CD4-positive, alpha-beta memory T cell (primary cell): ENCODE results near the gene IPO9. TPM values are rescaled to one million over a fixed set of nuclear protein-coding genes. Genes with fewer than 3 reads are reported as not detected.

ENCODE experiments used
- CTCF ChIA-PET: fragments of 350-600 bp; sonication (Branson Sonifier 250); formaldehyde crosslinking; loops from one replicate; lab custom pipeline; 2021; ENCODE audit warnings: inconsistent platforms; ENCODE audit not compliant: partially characterized antibody; lab: Charles Lee
- POLR2A ChIA-PET: fragments of 350-600 bp; sonication (Branson Sonifier 250); formaldehyde crosslinking; loops from one replicate; lab custom pipeline; 2021; ENCODE audit not compliant: partially characterized antibody; lab: Charles Lee
- DNase-seq, 5 donors: peaks; one replicate each; pipeline versions ENCODE4 v3.0.0 to v3.0.0-alpha.2; 2020 to 2022; ENCODE audit warnings: mixed read lengths in 1 of 5
- H3K27ac ChIP-seq: one replicate; pipeline ENCODE4 v1.7.0; 2013; ENCODE audit warnings: low read depth, low read length
- H3K27me3 ChIP-seq: 2 replicates; pipeline ENCODE4 v1.7.0; 2013; ENCODE audit warnings: mild to moderate bottlenecking, low read length, moderate library complexity; ENCODE audit not compliant: insufficient read depth
- H3K36me3 ChIP-seq: 2 replicates; pipeline ENCODE4 v1.7.0; 2013; ENCODE audit warnings: mild to moderate bottlenecking, low read length, moderate library complexity; ENCODE audit not compliant: insufficient read depth
- H3K4me1 ChIP-seq: 2 replicates; pipeline ENCODE4 v1.7.0; 2013; ENCODE audit warnings: mild to moderate bottlenecking, low read length, moderate library complexity; ENCODE audit not compliant: insufficient read depth
- H3K4me3 ChIP-seq, 2 donors: one replicate each; pipeline ENCODE4 v1.7.0; 2013; ENCODE audit warnings: low read length in 2 of 2, mild to moderate bottlenecking in 1 of 2
- H3K9me3 ChIP-seq, 2 donors: one replicate each; pipeline ENCODE4 v1.7.0; 2013; ENCODE audit warnings: low read length in 2 of 2, control low read depth in 1 of 2; ENCODE audit not compliant: control insufficient read depth in 1 of 2
- H3K27ac Mint-ChIP-seq, 7 donors: one replicate each; pipeline ENCODE4 v1.8.0; 2020 to 2021; ENCODE audit warnings: mixed read lengths in 7 of 7, mild to moderate bottlenecking in 6 of 7, inconsistent platforms in 3 of 7, moderate library complexity in 3 of 7
- H3K27me3 Mint-ChIP-seq, 2 donors: one replicate each; pipeline ENCODE4 v1.8.0; 2020 to 2021; ENCODE audit warnings: mixed read lengths in 2 of 2
- H3K36me3 Mint-ChIP-seq, 2 donors: one replicate each; pipeline ENCODE4 v1.8.0; 2020 to 2021; ENCODE audit warnings: mixed read lengths in 2 of 2, inconsistent platforms in 1 of 2, mild to moderate bottlenecking in 1 of 2
- H3K4me1 Mint-ChIP-seq, 4 donors: one replicate each; pipeline ENCODE4 v1.8.0; 2020 to 2021; ENCODE audit warnings: mixed read lengths in 4 of 4, mild to moderate bottlenecking in 1 of 4
- H3K4me3 Mint-ChIP-seq, 8 donors: one replicate each; pipeline ENCODE4 v1.8.0; 2020 to 2021; ENCODE audit warnings: mixed read lengths in 8 of 8, mild to moderate bottlenecking in 7 of 8, moderate library complexity in 6 of 8, inconsistent platforms in 3 of 8
- H3K9me3 Mint-ChIP-seq, 8 donors: one replicate each; pipeline ENCODE4 v1.8.0; 2020 to 2021; ENCODE audit warnings: mixed read lengths in 8 of 8, mild to moderate bottlenecking in 5 of 8, inconsistent platforms in 3 of 8, moderate library complexity in 1 of 8
- intact Hi-C: fragments of 100-400 bp; cut with micrococcal nuclease; formaldehyde crosslinking; loops from one replicate; pipeline ENCODE4 v1.15.1; 2023
- polyA plus RNA-seq, 2 donors: library from polyadenylated mRNA; unstranded; fragments of 300-500 nt; fragmentation: Illumina TruSeq; gene quantifications; one replicate each; pipeline ENCODE4 v1.2.3, GENCODE V29; 2021
- total RNA-seq, 2 experiments: library from RNA; stranded (reverse); gene quantifications; one replicate each; pipeline ENCODE4 v1.2.3, GENCODE V29; 2021

The IPO9 gene
- total and polyA plus RNA-seq, 4 experiments from 2014 or later: 13.1 to 42.7 (median 30.7) TPM

GRCh38 chr1:201807958-201808632 lies 20.9 kb upstream of the IPO9 start:
- no peak overlapping the region for H3K27ac Mint-ChIP-seq

DNA sequence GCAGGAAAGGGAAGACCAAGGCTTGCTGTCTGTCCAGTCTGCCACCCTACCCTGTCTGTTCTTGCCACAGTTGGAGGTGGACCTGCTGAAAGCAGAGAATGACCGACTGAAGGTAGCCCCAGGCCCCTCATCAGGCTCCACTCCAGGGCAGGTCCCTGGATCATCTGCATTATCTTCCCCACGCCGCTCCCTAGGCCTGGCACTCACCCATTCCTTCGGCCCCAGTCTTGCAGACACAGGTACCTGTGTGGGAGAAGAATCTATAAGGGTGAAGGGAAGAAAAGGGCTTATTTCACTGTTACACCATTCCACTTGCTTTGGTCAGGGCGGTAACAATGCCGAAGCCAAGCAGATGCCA lies 20.3 kb upstream of the IPO9 start:
- no peaks in the 10 kb centered on the region for H3K36me3 ChIP-seq
- POLR2A ChIA-PET: no interaction called here
- CTCF ChIA-PET: no interaction called here

More at GRCh38 chr1:201807958-201808632, 20.9 kb upstream of the IPO9 start:
- intact Hi-C loops: no loop called here
- Histone ChIP-seq H3K27me3 (no peaks in the 10 kb centered on the region), H3K36me3 (no peaks in the 10 kb centered on the region), H3K4me1 (no peaks in the 10 kb centered on the region), H3K9me3 (no peaks in the 10 kb centered on the region), H3K4me3 (no peak overlapping the region), H3K27ac (no peak overlapping the region)
- Mint-ChIP-seq H3K27me3 (peaks cover 0 to 1% of the 10 kb centered on the region in 2 donors), H3K36me3 (peaks cover 22 to 57% of the 10 kb centered on the region in 2 donors), H3K4me1 (no peaks in the 10 kb centered on the region), H3K4me3 (no peak overlapping the region), H3K9me3 (peaks cover 0 to 5% (median 0%) of the 10 kb centered on the region in 8 donors)
- POLR2A ChIA-PET: no interaction called here
- DNase-seq: no peak
- CTCF ChIA-PET: interaction anchor here (0.6 to 1.1 kb wide), 4 partner anchors 18 to 247 kb away, joined by 3 to 6 read pairs (median 4); no protein-coding TSS in a partner anchor

GRCh38 chr1:201809876-201810275 lies 19.1 kb upstream of the IPO9 start:
- Histone ChIP-seq H3K36me3 (no peaks in the 10 kb centered on the region), H3K4me1 (no peaks in the 10 kb centered on the region), H3K9me3 (no peaks in the 10 kb centered on the region), H3K27ac (no peak overlapping the region), H3K4me3 (no peak overlapping the region), H3K27me3 (no peaks in the 10 kb centered on the region)
- H3K9me3 Mint-ChIP-seq: peaks cover 0 to 2% (median 0%) of the 10 kb centered on the region in 8 donors
- no peaks in the 10 kb centered on the region for H3K27me3 Mint-ChIP-seq
- peak overlapping the region in 1 of 7 donors; percentile 3 for H3K27ac Mint-ChIP-seq
- no peak overlapping the region for H3K4me3 Mint-ChIP-seq
- H3K4me1 Mint-ChIP-seq: no peaks in the 10 kb centered on the region
- no peak for DNase-seq
- POLR2A ChIA-PET: no interaction called here
- CTCF ChIA-PET: no interaction called here
- intact Hi-C loops: no loop called here
- H3K36me3 Mint-ChIP-seq: peaks cover 20 to 49% of the 10 kb centered on the region in 2 donors

More for the DNA sequence above, 20.3 kb upstream of the IPO9 start:
- no peak for DNase-seq
- Histone ChIP-seq H3K4me1 (no peaks in the 10 kb centered on the region), H3K9me3 (no peaks in the 10 kb centered on the region), H3K27me3 (no peaks in the 10 kb centered on the region), H3K27ac (no peak overlapping the region), H3K4me3 (no peak overlapping the region)
- Mint-ChIP-seq H3K4me1 (no peaks in the 10 kb centered on the region), H3K27me3 (peaks cover 0 to 1% of the 10 kb centered on the region in 2 donors), H3K9me3 (peaks cover 0 to 5% (median 0%) of the 10 kb centered on the region in 8 donors), H3K4me3 (no peak overlapping the region), H3K36me3 (peaks cover 24 to 60% of the 10 kb centered on the region in 2 donors), H3K27ac (no peak overlapping the region)
- intact Hi-C loops: no loop called here

DNA sequence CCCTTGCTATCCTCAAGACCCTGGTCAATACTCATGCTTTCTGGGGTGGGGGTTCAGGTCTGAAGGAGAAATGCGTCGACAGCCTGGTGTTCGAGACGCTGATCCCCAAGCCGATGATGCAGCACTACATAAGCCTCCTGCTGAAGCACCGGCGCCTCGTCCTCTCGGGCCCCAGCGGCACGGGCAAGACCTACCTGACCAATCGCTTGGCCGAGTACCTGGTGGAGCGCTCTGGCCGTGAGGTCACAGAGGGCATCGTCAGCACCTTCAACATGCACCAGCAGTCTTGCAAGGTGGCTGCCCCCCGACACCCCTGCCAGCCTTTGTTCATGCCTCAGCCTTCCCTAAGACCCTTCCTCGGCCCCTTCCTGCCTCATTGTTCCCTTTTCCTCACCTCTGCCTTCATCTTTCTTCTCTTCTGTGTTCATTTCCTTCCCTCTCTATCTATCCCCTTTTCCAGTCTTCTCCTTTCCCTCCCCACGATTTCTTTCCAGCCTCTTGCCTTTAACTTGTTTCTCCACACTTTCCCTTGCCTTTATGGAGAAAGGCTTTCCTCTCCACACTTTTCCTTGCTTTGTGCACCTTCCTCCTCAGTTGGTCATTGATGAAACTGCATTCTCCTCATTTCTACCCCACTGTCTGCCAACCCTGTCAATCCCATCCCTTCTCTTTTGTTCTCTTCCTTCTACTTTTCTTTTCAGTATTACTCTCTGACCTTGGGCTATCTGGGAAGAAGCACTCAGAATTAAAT lies 18.3 kb upstream of the IPO9 start:
- Mint-ChIP-seq H3K27ac (peak overlapping the region in 1 of 7 donors; percentile 26), H3K27me3 (no peaks in the 10 kb centered on the region), H3K36me3 (peaks cover 19 to 45% of the 10 kb centered on the region in 2 donors), H3K4me1 (no peaks in the 10 kb centered on the region), H3K9me3 (peaks cover 0 to 2% (median 0%) of the 10 kb centered on the region in 8 donors), H3K4me3 (no peak overlapping the region)
- ChIA-PET POLR2A (no interaction called here), CTCF (no interaction called here)
- DNase-seq: no peak
- Histone ChIP-seq H3K4me3 (no peak overlapping the region), H3K4me1 (no peaks in the 10 kb centered on the region), H3K27me3 (no peaks in the 10 kb centered on the region), H3K27ac (no peak overlapping the region), H3K9me3 (no peaks in the 10 kb centered on the region), H3K36me3 (no peaks in the 10 kb centered on the region)
- intact Hi-C loops: no loop called here

- POLR2A ChIA-PET: interaction anchor here (1.0 kb wide), 1 partner anchor 16 kb away, joined by 3 read pairs; no protein-coding TSS in a partner anchor
- CTCF ChIA-PET: interaction anchor here (0.9 to 1.0 kb wide), 2 partner anchors 16 to 83 kb away, joined by 3 read pairs; partner anchors contain the start of gene IPO9
These were observed 15.7 kb upstream of the IPO9 start for GRCh38 chr1:201813226-201813625.

GRCh38 chr1:201816309-201816854 lies 12.6 kb upstream of the IPO9 start:
- no peak overlapping the region for H3K4me3 Mint-ChIP-seq
- no peaks in the 10 kb centered on the region for H3K9me3 Mint-ChIP-seq
- CTCF ChIA-PET: no interaction called here
- Histone ChIP-seq H3K27me3 (no peaks in the 10 kb centered on the region), H3K27ac (no peak overlapping the region), H3K9me3 (no peaks in the 10 kb centered on the region), H3K4me1 (no peaks in the 10 kb centered on the region), H3K4me3 (no peak overlapping the region), H3K36me3 (no peaks in the 10 kb centered on the region)
- DNase-seq: no peak
- peaks cover 17 to 37% of the 10 kb centered on the region in 2 donors for H3K36me3 Mint-ChIP-seq
- H3K4me1 Mint-ChIP-seq: no peaks in the 10 kb centered on the region
- no peaks in the 10 kb centered on the region for H3K27me3 Mint-ChIP-seq
- intact Hi-C loops: no loop called here
- POLR2A ChIA-PET: no interaction called here
- H3K27ac Mint-ChIP-seq: no peak overlapping the region

More at GRCh38 chr1:201813226-201813625, 15.7 kb upstream of the IPO9 start:
- H3K27me3 Mint-ChIP-seq: no peaks in the 10 kb centered on the region
- H3K36me3 Mint-ChIP-seq: peaks cover 18 to 39% of the 10 kb centered on the region in 2 donors
- no peak overlapping the region for H3K4me3 ChIP-seq
- H3K9me3 ChIP-seq: no peaks in the 10 kb centered on the region
- DNase-seq: no peak
- H3K4me3 Mint-ChIP-seq: no peak overlapping the region
- no peaks in the 10 kb centered on the region for H3K9me3 Mint-ChIP-seq
- no peaks in the 10 kb centered on the region for H3K27me3 ChIP-seq
- no peaks in the 10 kb centered on the region for H3K4me1 ChIP-seq
- no peaks in the 10 kb centered on the region for H3K4me1 Mint-ChIP-seq
- H3K27ac Mint-ChIP-seq: no peak overlapping the region
- no peak overlapping the region for H3K27ac ChIP-seq
- H3K36me3 ChIP-seq: no peaks in the 10 kb centered on the region
- intact Hi-C loops: no loop called here
